CD1c-positive myeloid dendritic cell (primary cell): ENCODE results near the gene CDKAL1.
"Not testable (repeated sequence)": the region's sequence is repeated elsewhere in the genome, so short reads cannot be mapped to it uniquely, and the experiment has no call there.

Experiments
- DNase-seq: peaks from one replicate; pipeline ENCODE4 v3.0.0-alpha.2; 2016; ENCODE audit errors: extremely low spot score

The CDKAL1 gene

DNA sequence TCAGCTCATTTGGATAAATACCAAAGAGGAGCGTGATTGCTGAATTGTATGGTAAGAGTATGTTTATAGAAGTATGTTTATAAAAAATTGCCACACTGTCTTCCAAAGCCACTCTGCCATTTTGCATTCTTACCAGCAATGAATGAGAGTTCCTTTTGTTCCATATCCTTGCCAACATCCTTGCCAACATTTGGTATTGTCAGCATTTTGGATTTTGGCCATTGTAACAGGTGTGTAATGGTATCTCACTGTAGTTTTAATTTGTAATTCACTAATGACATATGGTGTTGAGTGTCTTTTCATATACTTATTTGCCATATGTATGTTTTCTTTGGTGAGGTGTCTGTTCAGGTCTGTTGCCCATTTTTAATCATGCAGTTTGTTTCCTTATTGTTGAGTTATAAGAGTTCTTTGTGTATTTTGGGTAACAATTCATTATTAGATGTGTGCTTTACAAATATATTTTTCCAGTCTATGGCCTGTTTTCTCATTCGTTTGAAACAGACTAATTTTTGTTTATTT is 539.1 kb downstream of the CDKAL1 start:
- DNase-seq: no peak

DNA sequence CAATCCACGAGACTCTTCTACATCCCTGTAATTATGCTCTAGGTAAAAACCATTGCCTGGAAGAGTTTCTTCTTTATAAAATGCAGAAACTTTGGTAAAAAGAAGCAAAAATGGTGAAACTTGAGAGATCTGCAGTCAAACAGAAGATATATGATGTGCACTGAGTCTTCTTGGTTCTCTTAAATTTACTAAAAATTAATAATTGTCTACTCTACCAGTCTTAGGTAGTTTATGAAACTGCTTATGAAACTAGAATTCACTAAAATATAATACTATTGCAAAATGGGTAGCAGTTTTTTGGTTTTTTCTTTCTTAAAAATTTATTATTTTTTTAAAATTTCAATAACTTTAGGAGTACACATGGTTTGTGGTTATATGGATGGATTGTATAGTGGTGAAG is 540.2 kb downstream of the CDKAL1 start:
- no peak for DNase-seq

GRCh38 chr6:21075986-21076385 is 541.7 kb downstream of the CDKAL1 start:
- no peak for DNase-seq

DNA sequence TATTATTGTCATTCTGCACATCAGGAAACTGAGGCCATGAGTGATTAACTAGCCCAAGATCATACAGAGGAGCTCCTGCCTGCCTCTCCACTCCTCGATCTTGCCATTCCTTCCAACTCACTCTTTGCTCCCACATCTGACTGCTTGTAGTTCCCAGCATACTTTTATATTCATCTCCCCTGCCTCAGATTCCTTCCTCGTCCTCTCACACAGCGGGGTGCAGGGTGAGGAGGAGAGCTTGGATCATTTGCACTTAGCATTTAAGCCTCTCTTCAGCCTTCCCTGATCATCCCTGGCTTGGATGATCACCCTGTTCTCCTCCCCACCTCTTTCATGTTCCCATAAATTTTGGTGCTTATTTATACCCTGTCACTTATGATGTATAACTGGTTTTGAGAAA is 544.2 kb downstream of the CDKAL1 start:
- DNase-seq: no peak

DNA sequence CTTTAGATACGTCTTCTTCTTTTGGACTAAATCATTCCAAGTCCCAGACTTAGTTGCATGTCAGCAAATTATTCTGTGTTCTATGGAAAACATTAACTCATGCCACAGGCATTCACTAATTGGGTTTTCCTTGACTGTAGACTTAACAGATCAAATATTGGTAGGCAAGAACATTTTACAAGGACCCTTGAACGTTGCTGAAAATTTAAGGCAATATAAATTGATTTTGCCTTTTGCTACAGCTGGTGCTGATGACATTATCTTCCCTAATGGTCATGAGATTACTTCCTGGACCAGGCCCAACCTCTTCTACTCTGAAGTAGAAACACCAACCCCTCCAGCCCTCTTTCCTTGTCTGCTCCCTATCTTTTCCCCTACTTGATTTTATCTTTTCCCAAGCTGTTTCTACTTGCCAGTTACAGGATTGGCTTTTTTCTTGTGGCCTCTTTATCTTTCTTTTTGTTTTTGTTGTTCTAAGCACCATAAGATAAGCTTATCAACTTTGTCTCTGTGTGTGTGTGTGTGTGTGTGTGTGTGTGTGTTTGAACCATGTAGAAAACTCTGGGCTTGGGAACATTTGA is 545.3 kb downstream of the CDKAL1 start:
- no peak for DNase-seq

DNA sequence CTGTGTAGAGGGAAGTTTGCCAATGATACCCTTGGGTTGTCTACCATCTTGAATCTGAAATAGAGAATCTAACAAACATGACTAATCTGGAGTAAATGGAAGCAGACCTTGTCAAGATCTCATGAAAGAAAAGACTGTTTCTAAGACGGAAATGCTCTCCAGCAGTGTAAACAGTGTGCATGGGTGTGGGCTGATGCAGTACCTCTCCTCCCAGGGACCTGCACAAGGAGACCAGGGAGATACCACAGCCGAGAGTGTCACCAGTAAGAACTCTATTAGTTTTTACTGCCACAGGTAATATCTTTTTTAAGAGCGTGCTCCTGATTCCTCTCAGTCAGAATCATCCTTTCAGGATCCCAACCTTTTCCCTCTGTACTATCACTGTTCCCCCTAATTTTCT is 546.0 kb downstream of the CDKAL1 start:
- DNase-seq: no peak

DNA sequence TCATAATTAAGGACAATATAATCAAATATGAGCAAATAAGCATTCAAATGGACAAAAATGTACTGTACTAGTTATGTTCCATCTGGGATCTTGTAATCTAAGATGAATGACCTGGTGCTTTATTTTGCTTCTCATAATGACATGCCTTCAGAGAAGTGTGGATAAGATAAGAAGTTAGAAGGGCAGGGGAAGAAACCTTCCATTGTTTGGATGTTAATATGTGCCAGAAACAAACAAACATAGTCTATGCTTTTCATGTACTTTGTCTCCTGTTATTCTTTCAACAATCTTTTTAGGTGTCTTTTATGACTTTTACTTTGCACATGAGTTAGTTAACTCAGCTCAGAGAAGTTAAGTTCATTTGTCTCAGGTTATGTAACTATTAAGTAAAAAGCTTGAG is 547.8 kb downstream of the CDKAL1 start:
- DNase-seq: no peak

DNA sequence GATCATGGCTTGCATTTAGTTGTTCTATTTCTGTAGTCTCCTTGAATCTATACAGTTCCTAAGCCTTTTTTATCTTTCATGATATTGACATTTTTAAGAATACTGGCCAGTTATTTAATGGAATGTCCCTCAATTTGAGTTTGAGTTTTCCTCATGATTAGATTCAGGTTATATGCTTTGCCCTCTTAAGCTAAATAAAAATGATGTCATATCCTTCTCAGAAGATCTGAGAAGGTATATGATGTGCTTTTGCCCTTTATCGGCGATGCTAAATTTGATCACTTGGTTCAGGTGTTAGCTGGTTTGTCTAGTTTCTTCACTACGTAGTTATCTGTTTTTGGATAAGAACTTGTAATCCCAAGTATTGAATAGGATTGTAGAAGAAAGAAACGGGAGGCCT is 549.5 kb downstream of the CDKAL1 start:
- DNase-seq: no peak

DNA sequence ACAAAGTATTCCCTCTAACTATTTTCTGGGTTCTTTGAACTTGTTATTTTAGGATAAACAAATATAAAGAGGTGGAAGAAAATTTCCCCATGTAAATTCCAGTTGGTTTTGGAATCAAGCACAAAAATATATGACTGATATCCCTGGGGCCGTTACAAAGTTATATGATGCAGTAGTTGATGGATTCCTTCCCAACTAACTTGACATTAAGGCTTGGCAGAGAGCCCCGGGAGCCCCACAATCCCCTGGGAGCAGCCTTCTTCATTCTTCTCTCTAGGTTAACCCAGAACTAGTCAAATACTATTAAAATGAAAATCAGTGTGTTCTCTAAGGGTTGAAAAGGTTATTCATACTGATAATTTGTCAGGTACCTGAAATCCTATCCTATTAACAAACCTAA is 550.4 kb downstream of the CDKAL1 start:
- no peak for DNase-seq

DNA sequence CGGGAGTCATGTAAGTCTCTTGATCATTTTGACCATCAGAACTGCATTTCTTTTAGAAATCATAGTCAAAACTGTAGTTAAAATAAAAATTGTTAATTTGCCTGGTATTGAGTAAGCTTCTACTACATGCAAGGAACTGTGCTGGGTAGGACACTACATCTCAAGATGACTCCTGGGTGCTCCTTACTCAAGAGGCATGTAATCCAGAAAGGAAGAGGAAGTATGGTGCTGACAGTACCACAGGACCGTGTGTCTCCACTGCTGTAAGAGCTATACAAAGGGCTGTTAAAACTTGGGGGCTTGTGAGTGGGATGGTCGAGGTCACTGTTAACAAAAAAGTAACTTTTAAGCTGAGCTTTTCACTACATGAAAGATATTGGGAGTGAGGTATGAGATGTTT is 551.0 kb downstream of the CDKAL1 start:
- DNase-seq: no peak

DNA sequence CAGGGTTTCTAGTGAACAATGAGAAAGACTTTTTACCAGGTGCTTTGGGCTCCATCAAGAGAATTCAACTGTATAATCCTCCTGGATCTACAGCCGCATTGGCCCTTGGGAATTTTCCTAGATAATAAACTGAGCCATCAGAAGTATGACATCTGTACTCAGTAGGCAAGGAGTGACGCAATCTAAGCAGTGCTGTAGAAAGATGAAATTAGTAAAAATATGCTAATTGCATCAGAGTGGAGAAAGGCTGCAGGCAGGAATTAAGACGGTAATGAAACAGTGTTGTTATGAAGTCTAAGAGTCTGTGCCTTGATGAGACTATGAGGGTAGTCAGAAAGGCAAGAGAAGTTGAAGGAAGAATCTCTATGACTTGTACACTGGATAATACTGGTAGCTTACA is 551.4 kb downstream of the CDKAL1 start:
- DNase-seq: no peak

GRCh38 chr6:21087188-21087587 is 552.9 kb downstream of the CDKAL1 start:
- no peak for DNase-seq

- no peak for DNase-seq
Observed at GRCh38 chr6:21091411-21091810, 557.2 kb downstream of the CDKAL1 start.

DNA sequence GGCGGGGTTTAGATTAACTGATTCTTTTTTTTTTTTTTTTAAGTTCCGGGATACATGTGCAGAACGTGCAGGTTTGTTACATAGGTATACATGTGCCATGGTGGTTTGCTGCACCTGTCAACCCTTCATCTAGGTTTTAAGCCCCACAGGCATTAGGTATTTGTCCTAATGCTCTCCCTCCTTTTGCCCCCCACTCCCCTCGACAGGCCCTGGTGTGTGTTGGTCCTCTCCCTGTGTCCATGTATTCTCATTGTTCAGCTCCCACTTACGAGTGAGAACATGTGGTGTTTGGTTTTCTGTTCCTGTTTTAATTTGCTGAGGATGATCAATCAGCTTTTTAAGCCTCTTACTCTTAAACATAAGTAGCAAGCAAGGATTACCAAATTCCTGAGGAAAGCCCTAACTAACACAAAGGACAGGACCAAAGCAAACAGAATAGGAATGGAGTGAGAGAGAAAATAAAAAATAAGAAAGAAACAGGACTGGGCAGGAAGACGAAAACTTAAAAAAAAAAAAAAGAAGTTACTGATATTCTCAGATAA is 558.0 kb downstream of the CDKAL1 start:
- not testable (repeated sequence) for DNase-seq

GRCh38 chr6:21095462-21095861 is 561.2 kb downstream of the CDKAL1 start:
- DNase-seq: no peak

- no peak for DNase-seq
Observed at GRCh38 chr6:21098134-21098533, 563.9 kb downstream of the CDKAL1 start.

- DNase-seq: no peak
Observed at GRCh38 chr6:21098744-21099143, 564.5 kb downstream of the CDKAL1 start.

DNA sequence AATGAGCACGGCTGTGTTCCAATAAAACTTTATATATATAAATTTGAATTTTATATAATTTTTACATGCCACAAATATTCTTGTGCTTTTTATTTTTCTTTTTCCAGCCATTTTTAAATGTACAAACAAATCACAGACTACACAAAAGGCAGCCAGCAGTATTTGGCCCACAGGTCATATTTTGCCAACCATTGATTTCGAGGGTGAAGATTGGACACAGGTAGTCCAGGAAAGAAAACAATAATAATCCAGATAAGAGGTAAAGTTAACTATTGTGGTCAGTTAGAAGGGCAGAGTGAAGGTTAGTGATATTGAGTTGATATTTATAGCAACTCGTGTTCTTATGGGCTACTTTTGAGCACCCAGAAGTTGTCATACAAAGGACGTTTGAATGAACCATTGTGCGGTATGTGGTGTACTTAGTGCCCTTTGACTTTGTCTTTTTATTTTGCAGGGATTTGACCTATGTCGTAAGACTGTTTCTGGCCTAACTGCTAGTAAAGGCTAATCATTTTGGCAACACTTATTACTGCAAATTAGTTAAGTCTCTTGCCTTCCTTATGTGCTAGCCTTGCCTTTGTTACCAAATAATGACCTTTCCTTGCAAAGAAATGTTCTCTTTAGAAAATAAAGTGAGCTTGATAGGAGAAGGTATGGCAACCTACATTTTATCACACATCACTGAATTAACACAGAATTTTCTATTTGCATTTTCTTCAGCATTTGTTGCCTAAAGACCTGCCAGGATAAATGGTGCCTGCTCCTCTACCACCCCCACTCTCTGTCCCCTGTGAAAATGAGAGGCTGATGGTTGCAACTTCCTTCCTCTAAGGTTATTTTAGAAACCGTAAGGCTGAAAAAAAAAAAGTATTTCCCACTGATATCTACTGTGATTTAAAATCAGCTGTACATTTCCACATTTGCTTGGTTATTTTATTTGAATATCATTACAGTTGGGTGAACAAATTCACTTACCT is 565.4 kb downstream of the CDKAL1 start:
- DNase-seq: no peak

DNA sequence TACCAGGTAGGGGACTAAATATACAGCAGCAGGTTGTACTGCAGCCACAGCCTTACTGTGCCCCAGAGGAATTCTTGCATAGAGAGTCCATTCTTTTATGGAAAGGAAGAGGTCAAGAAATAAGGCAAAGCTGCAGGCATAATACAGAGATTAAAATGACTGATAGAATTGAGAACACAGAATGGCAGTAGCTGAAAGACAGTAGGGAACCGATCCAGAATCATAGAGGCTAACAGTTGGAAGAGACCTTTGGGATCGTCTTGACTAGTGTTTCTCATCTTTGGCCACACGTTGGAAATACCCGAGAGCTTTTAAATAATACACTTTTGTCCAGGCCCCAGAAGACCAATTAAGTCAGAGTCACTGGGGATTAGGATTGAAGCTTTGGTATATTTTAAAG is 566.7 kb downstream of the CDKAL1 start:
- no peak for DNase-seq

DNA sequence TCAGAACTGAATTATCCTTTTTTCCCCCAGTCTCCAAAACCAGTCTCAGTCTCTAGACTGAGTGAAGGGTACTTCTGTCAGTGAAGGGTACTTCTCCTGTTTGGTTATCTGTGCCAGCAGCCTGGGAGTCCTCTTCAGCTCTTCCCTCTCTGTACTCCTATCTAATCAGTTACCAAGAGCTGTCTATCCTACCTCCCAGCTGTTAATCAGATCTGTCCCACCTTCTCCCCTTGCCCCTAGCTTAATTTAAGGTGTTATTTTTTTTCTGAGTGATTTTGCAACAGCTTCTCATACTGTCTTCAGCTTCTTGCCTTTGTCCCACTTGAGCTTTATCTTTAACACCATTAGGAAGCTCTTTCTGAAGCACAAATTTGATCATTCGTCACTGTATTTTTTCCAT is 567.4 kb downstream of the CDKAL1 start:
- no peak for DNase-seq

DNA sequence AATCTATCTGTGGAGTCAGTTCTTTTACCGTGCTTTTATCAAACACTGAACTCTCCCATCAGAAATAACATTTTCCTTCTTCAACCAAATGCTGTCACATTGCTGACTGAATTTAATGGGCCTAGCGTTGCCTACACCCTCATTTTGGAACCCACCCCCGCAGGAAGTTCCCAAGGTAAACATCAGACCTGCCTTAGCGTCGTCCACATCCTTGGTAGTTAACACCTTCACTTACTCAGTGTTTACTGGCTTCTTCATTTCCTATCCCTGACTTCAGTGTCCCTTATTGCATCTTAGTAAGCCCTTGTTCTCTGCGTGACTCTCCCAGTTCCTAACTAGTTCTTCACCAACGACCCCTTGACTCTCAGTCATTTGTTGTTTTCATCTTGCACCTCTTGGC is 567.9 kb downstream of the CDKAL1 start:
- no peak for DNase-seq

DNA sequence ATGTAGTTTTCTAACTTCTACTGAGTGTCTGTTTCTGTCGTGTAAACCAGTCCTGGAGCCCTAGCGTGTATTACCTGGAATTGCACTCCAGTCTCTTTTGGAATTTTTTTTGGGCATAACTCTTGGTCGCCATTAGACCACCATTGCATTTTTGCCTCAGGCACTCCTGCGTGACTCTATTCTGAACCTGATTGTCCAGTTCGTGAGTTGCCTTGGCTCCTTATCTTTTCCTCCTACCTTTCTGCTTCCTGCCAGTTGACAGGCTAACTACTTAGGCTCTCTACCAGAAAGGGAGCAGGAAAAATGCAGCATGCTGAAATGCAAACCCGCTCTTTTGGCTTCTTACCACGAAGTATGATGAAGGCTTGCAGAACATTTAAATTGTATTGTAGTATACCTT is 568.4 kb downstream of the CDKAL1 start:
- DNase-seq: no peak
